HCT116 (cell line): ENCODE measurements around the gene TMEM14B. TPM values are rescaled to one million over a fixed set of nuclear protein-coding genes. Genes with fewer than 3 reads are reported as not detected.

ENCODE experiments used
- ATAC-seq: fragments of 200-7000 bp; cut with Tn5 transposase; 2 replicates; pipeline ENCODE4 v1.9.1; 2020; ENCODE audit warnings: mild to moderate bottlenecking, moderate library complexity
- BruUV-seq: library from RNA; stranded (reverse); fragments of 400-500 nt; replicated peaks from 2 replicates; lab custom pipeline; 2021; lab: Mats Ljungman, UMichigan
- CTCF ChIA-PET: fragments of 300-600 bp; sonication (Branson Sonifier 250); formaldehyde crosslinking; loops from one replicate; lab custom pipeline; 2021; ENCODE audit warnings: antibody characterized with exemption; lab: Charles Lee
- POLR2A ChIA-PET: fragments of 300-600, 350-600 bp; sonication (Branson Sonifier 250); formaldehyde crosslinking; loops from one replicate; lab custom pipeline; 2021; ENCODE audit warnings: antibody characterized with exemption; lab: Charles Lee
- RAD21 ChIA-PET, 2 experiments: fragments of 300-600 bp; sonication (Branson Sonifier 250); formaldehyde crosslinking; loops; one replicate each; lab custom pipeline; 2023; ENCODE audit warnings: low total read pairs in 2 of 2; ENCODE audit not compliant: uncharacterized antibody in 2 of 2, unreplicated experiment in 2 of 2, low non-redundant PET in 1 of 2; lab: Charles Lee
- DNase-seq: peaks from one replicate; pipeline ENCODE4 v3.0.0-alpha.2; 2010; ENCODE audit warnings: low read depth, low spot score
- H2AFZ ChIP-seq: fragments of 200-600 bp; shearing (Covaris generic), sonication (generic); 2 replicates; pipeline ENCODE4 v1.6.1; 2017; ENCODE audit warnings: low read depth, mixed run types, mixed read lengths, antibody characterized with exemption, low read length; ENCODE audit not compliant: poor library complexity, severe bottlenecking
- H3K27ac ChIP-seq: 2 replicates; pipeline ENCODE4 v1.5.1; 2012; ENCODE audit warnings: low read depth, low read length
- H3K27me3 ChIP-seq: fragments of 200-600 bp; sonication (generic); 2 replicates; pipeline ENCODE4 v1.6.1; 2016; ENCODE audit warnings: mixed run types, low read length, mixed read lengths; ENCODE audit not compliant: insufficient read depth
- H3K36me3 ChIP-seq, 2 experiments: fragments of 200-500 bp in 1 of 2; fragments of 200-600 bp in 1 of 2; sonication (Bioruptor generic) in 1 of 2; sonication (generic) in 1 of 2; 2 replicates each; pipeline versions ENCODE4 v1.5.1 to v1.6.1; 2014 to 2016; ENCODE audit warnings: low read length in 2 of 2, inconsistent platforms in 1 of 2, mixed read lengths in 1 of 2, mixed run types in 1 of 2; ENCODE audit not compliant: insufficient read depth in 2 of 2, control insufficient read depth in 1 of 2
- H3K4me1 ChIP-seq, 2 experiments: fragments of 200-600 bp in 1 of 2; sonication (generic) in 1 of 2; 2 replicates each; pipeline versions ENCODE4 v1.5.1 to v1.6.1; 2012 to 2017; ENCODE audit warnings: low read length in 2 of 2, inconsistent platforms in 1 of 2, mild to moderate bottlenecking in 1 of 2, mixed read lengths in 1 of 2, mixed run types in 1 of 2, moderate library complexity in 1 of 2; ENCODE audit not compliant: insufficient read depth in 2 of 2, control insufficient read depth in 1 of 2
- H3K4me2 ChIP-seq: fragments of 200-600 bp; sonication (generic); 2 replicates; pipeline ENCODE4 v1.6.1; 2017; ENCODE audit warnings: mixed run types, low read length, mixed read lengths
- H3K4me3 ChIP-seq, 2 experiments: fragments of 200-600 bp in 1 of 2; sonication (generic) in 1 of 2; replicated peaks in 1 of 2; 2 replicates each; pipeline ENCODE4 v1.5.1; 2011 to 2016; ENCODE audit warnings: low read length in 2 of 2, control low read depth in 1 of 2, low read depth in 1 of 2, mild to moderate bottlenecking in 1 of 2, mixed read lengths in 1 of 2, mixed run types in 1 of 2
- H3K79me2 ChIP-seq: fragments of 200-600 bp; sonication (generic); 2 replicates; pipeline ENCODE4 v1.6.1; 2017; ENCODE audit warnings: mild to moderate bottlenecking, mixed run types, low read length, moderate library complexity, mixed read lengths; ENCODE audit not compliant: insufficient read depth
- H3K9ac ChIP-seq: fragments of 200-600 bp; sonication (generic); 2 replicates; pipeline ENCODE4 v1.6.1; 2016; ENCODE audit warnings: low read length, mixed read lengths
- H3K9me2 ChIP-seq: fragments of 200-600 bp; sonication (generic), shearing (Covaris generic); 2 replicates; pipeline ENCODE4 v1.6.1; 2017; ENCODE audit warnings: mixed run types, mild to moderate bottlenecking, moderate library complexity; ENCODE audit not compliant: insufficient read depth
- H3K9me3 ChIP-seq, 2 experiments: fragments of 200-500 bp in 1 of 2; fragments of 200-600 bp in 1 of 2; sonication (Bioruptor generic) in 1 of 2; sonication (generic) in 1 of 2; 2 replicates each; pipeline ENCODE4 v1.6.1; 2014 to 2017; ENCODE audit warnings: low read length in 2 of 2, mixed read lengths in 2 of 2, inconsistent platforms in 1 of 2, low read depth in 1 of 2, mild to moderate bottlenecking in 1 of 2, mixed run types in 1 of 2, moderate library complexity in 1 of 2; ENCODE audit not compliant: control insufficient read depth in 1 of 2, insufficient read depth in 1 of 2
- H4K20me1 ChIP-seq: fragments of 200-600 bp; sonication (generic), shearing (Covaris generic); 2 replicates; pipeline ENCODE4 v1.6.1; 2017; ENCODE audit warnings: mixed run types, mild to moderate bottlenecking, moderate library complexity; ENCODE audit not compliant: insufficient read depth
- CTCF ChIP-seq, 3 experiments: fragments of 200-600 bp in 1 of 3; sonication (generic) in 1 of 3; IDR thresholded peaks in 2 of 3; conservative IDR thresholded peaks in 1 of 3; 2 replicates each; pipeline ENCODE4 v1.5.1; 2012 to 2017; ENCODE audit warnings: low read depth in 2 of 3, low read length in 2 of 3, antibody characterized with exemption in 1 of 3, borderline replicate concordance in 1 of 3, control low read depth in 1 of 3, mild to moderate bottlenecking in 1 of 3, mixed read lengths in 1 of 3, mixed run types in 1 of 3, moderate library complexity in 1 of 3; ENCODE audit not compliant: insufficient read depth in 1 of 3
- ELF1 ChIP-seq: IDR thresholded peaks from 2 replicates; pipeline ENCODE4 v1.6.1; 2012; ENCODE audit warnings: low read depth, borderline replicate concordance
- EZH2phosphoT487 ChIP-seq: fragments of 200-600 bp; IDR thresholded peaks from 2 replicates; pipeline ENCODE4 v1.6.1; 2018; ENCODE audit warnings: antibody characterized with exemption, borderline replicate concordance
- SIN3A ChIP-seq: IDR thresholded peaks from 2 replicates; pipeline ENCODE4 v1.6.1; 2012; ENCODE audit warnings: low read depth
- ZBTB33 ChIP-seq: IDR thresholded peaks from 2 replicates; pipeline ENCODE4 v1.6.1; 2011; ENCODE audit warnings: mild to moderate bottlenecking, low read length, moderate library complexity; ENCODE audit not compliant: insufficient replicate concordance; ENCODE audit errors: extremely low read depth
- ZFX ChIP-seq: fragments of 450-650 bp; IDR thresholded peaks from 2 replicates; pipeline ENCODE4 v1.6.1; 2017
- intact Hi-C: fragments of 100-400 bp; cut with micrococcal nuclease; formaldehyde crosslinking; loops from 2 replicates; pipeline ENCODE4 v1.10.0; 2022
- total RNA-seq: library from RNA; stranded (reverse); gene quantifications from one replicate; pipeline ENCODE4 v1.2.1, GENCODE V29; 2021; ENCODE audit not compliant: unreplicated experiment

TMEM14B gene
- total RNA-seq, 1 experiment from 2014 or later: 83.6 TPM

GRCh38 chr6:10742251-10742650 lies 5.4 kb upstream of the TMEM14B start:
- DNase-seq (no peak), ATAC-seq (no peak)
- no peaks in the 10 kb centered on the region for H3K9me2 ChIP-seq
- TF ChIP-seq SIN3A: no peak
- TF ChIP-seq CTCF (IDR thresholded peaks at IDR 0.05 in 2 of 3, conservative IDR thresholded peaks at IDR 0.05 in 1 of 3; ENCODE audit: borderline replicate concordance in 1 of 3, insufficient read depth in 1 of 3, low read depth in 2 of 3, low read length in 2 of 3): no peak
- no peak for TF ChIP-seq EZH2phosphoT487
- no peak for TF ChIP-seq ZBTB33
- no peak for TF ChIP-seq ZFX
- TF ChIP-seq ELF1: no peak
- H3K27me3 ChIP-seq: no peaks in the 10 kb centered on the region
- ChIA-PET POLR2A (interaction anchor here (0.8 kb wide), 1 partner anchor 19 kb away, joined by 3 read pairs; the partner anchor contains the start of gene TMEM14C), RAD21 (no interaction called here), CTCF (no interaction called here)
- H3K9ac ChIP-seq: no peak overlapping the region
- no peak overlapping the region for H2AFZ ChIP-seq
- BruUV-seq: no TSS peak
- H3K4me3 ChIP-seq: no peak overlapping the region
- no peaks in the 10 kb centered on the region for H3K9me3 ChIP-seq
- H4K20me1 ChIP-seq: no peaks in the 10 kb centered on the region
- H3K79me2 ChIP-seq: no peaks in the 10 kb centered on the region
- no peaks in the 10 kb centered on the region for H3K36me3 ChIP-seq
- intact Hi-C loops: no loop called here
- H3K4me1 ChIP-seq: peaks cover 0 to 7% of the 10 kb centered on the region in 2 experiments; a peak in 2 of 4 replicates
- H3K4me2 ChIP-seq: no peak overlapping the region
- no peak overlapping the region for H3K27ac ChIP-seq
